Activated T-helper 17 cell treated with anti-CD3 and anti-CD28 coated beads, Interleukin-2, amount 50 U/mL, for 72 hours (primary cell): ENCODE results near the gene TDRD6. TPM values are rescaled to one million over a fixed set of nuclear protein-coding genes. Genes with fewer than 3 reads are reported as not detected.

Experiments
- ATAC-seq: fragments of 150-1000 bp; cut with Tn5 transposase; replicated peaks from 2 replicates; pipeline ENCODE4 v1.10.0; 2021; ENCODE audit warnings: mild to moderate bottlenecking, moderate library complexity
- H3K27ac Mint-ChIP-seq: one replicate; pipeline ENCODE4 v1.8.0; 2022; ENCODE audit warnings: mixed read lengths
- H3K27me3 Mint-ChIP-seq: one replicate; pipeline ENCODE4 v1.8.0; 2022; ENCODE audit warnings: mixed read lengths
- H3K36me3 Mint-ChIP-seq: one replicate; pipeline ENCODE4 v1.8.0; 2022; ENCODE audit warnings: low read depth, mild to moderate bottlenecking, mixed read lengths
- H3K4me1 Mint-ChIP-seq: one replicate; pipeline ENCODE4 v1.8.0; 2022; ENCODE audit warnings: mixed read lengths
- H3K4me3 Mint-ChIP-seq: one replicate; pipeline ENCODE4 v1.8.0; 2022; ENCODE audit warnings: mild to moderate bottlenecking, mixed read lengths
- H3K9me3 Mint-ChIP-seq: one replicate; pipeline ENCODE4 v1.8.0; 2022; ENCODE audit warnings: mixed read lengths
- total RNA-seq, 2 donors: library from RNA; stranded (reverse); gene quantifications; one replicate each; pipeline ENCODE4 v1.2.3, GENCODE V29; 2022

The TDRD6 gene
- total RNA-seq, 2 donors from 2014 or later = not detected

DNA sequence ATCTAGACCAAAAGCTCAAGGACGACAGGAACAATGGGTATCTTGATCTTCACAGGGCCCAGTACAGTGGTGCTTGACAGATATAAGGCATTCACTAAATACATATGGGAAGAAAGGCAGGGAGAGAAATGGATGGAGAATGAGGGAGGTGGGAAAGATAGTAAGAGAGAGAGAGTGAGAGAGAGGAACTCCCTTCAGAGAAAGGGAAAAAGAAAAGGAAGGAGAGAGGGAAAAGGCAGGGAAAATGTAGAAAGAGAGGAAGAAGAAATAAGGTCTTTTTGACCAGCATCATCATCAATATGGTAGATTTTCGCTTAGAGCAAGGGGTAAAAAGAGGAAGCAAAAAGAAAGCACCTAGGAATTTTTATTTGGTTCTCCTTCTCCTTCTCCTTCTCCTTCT is 58.3 kb downstream of the TDRD6 start:
- Mint-ChIP-seq H3K27me3 (peaks cover 13% of the 10 kb centered on the region), H3K4me1 (no peaks in the 10 kb centered on the region), H3K9me3 (no peaks in the 10 kb centered on the region), H3K27ac (no peak overlapping the region), H3K4me3 (no peak overlapping the region), H3K36me3 (no peaks in the 10 kb centered on the region)
- no peak for ATAC-seq

DNA sequence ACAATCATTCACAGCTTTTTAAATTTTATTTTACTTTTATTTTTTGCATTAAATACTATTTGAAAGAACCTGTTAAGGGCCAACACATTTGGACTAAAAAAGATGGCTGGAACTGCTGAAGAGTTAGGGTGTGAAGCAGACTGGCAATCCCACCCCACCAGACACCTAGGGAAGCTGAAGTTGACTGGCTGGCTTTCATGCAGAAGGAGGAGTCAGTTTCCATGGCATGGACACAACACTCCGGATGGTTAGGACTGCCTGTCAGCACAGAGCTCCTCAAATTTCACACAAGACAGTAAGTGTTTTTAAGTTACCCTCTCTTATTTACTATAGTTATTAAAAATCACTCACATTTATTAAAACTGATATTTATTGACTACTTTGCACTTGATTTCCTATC is 59.0 kb downstream of the TDRD6 start, which contains the start of gene ANKRD66:
ANKRD66 (plus strand) TSS at position 238 of the 400 bp plus-strand sequence. CDS start 5,016 bp downstream, outside the sequence.
- Mint-ChIP-seq H3K4me3 (no peak within 1 kb of the TSS), H3K4me1 (no peaks in the 10 kb centered on the region), H3K9me3 (no peaks in the 10 kb centered on the region), H3K36me3 (no peaks in the 10 kb centered on the region), H3K27me3 (peaks cover 17% of the 10 kb centered on the region), H3K27ac (no peak within 1 kb of the TSS)
- ATAC-seq = no peak

DNA sequence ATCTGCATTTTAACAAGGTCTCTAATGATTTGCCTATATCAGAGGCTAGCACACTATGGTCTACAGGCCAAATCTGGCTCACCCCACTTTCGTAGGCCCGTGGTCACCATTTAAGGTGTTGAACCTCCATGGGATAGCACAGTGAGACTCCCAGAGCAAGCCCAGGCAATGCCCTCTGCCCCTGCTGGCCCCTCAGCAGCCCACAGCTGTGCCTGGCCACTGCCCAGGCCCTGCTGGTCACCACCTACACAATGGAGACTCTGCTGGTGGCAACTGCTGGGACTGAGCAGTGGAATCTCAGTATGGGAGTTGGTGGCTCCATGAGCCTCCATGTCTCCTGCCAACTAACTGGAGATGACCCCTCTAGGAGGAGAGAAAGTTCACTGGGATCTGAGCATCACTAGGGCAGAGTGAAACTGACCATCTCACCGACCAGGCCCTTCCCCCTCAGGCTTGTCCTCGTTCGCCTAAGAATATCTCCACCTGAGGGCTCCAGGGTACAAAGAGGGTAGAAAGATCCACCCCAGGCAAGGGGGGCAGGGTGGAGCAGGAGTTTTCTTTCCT is 61.3 kb downstream of the TDRD6 start:
- ATAC-seq = no peak
- Mint-ChIP-seq H3K27ac (no peak overlapping the region), H3K36me3 (no peaks in the 10 kb centered on the region), H3K9me3 (no peaks in the 10 kb centered on the region), H3K4me3 (no peak overlapping the region), H3K4me1 (no peaks in the 10 kb centered on the region), H3K27me3 (peaks cover 17% of the 10 kb centered on the region)

DNA sequence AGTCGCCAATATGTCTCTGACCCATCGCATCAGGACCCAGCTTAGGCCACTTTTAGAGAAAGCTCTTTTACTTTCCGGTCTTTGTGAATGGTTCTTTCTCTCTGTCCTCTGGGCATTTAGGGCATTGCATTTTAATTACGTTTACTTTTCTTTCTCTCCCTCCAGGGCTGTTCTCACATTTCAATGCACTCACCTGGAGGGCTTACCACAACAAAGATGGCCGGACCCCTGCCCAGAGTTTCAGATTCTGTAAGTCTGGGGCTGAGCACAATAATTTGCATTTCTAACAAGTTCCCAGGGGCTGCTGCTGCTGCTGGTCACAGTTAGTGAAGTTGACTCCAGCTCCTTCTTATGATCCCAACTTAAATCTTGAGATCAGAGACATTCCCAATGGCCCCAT is 62.0 kb downstream of the TDRD6 start:
- no peak overlapping the region for H3K4me3 Mint-ChIP-seq
- no peak for ATAC-seq
- H3K9me3 Mint-ChIP-seq = no peaks in the 10 kb centered on the region
- H3K36me3 Mint-ChIP-seq = no peaks in the 10 kb centered on the region
- peaks cover 14% of the 10 kb centered on the region for H3K27me3 Mint-ChIP-seq
- no peaks in the 10 kb centered on the region for H3K4me1 Mint-ChIP-seq
- no peak overlapping the region for H3K27ac Mint-ChIP-seq

DNA sequence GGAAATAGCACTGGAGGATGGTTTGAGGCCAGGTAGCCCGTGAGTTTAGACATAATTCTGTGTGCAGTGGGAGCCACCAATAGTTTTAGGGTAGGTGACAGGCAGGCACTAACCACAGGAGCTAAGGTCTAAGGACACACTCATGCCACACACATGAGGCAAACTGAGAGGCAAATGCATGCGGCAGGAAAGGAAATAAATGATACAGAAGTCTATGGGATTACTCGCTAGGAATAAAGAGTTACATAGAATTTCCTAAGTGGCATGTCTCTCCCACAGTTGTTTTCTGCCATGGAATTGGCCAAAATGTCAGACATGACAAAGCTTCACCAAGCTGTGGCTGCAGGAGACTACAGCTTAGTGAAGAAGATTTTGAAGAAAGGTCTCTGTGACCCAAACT is 64.0 kb downstream of the TDRD6 start:
- Mint-ChIP-seq H3K4me3 (no peak overlapping the region), H3K4me1 (no peaks in the 10 kb centered on the region), H3K36me3 (no peaks in the 10 kb centered on the region), H3K27me3 (peaks cover 4% of the 10 kb centered on the region), H3K27ac (no peak overlapping the region), H3K9me3 (no peaks in the 10 kb centered on the region)
- ATAC-seq = no peak

Other genes with a start within 250 kb of the TDRD6 start
- 10 to 100 TPM in 1 of 2 donors, under 1 TPM in 1; 0.95 to 10.6 TPM for gene RCAN2, start 196.4 kb upstream of the TDRD6 start, total RNA-seq
- not detected for gene CYP39A1, start 35.1 kb upstream of the TDRD6 start, total RNA-seq
- gene SLC25A27, start 34.9 kb upstream of the TDRD6 start, total RNA-seq = under 1 TPM in 1 of 2 donors, not detected in 1; 0.13 TPM
- gene PLA2G7, start 47.5 kb downstream of the TDRD6 start, total RNA-seq = not detected
- not detected for gene ANKRD66, start 59.0 kb downstream of the TDRD6 start, total RNA-seq
- not detected for gene MEP1A, start 105.5 kb downstream of the TDRD6 start, total RNA-seq
- not detected for gene ADGRF5, start 234.1 kb downstream of the TDRD6 start, total RNA-seq